ENCODE measurements around the gene GIT2. TPM values are rescaled to one million over a fixed set of nuclear protein-coding genes. Genes with fewer than 3 reads are reported as not detected.

The GIT2 gene
- total and polyA plus RNA-seq, 2 of the 8 experiments (the other 6 are each of a cell fraction or from before 2014, with no cell fraction given): 9.6 to 20.7 TPM

- H3K27me3 ChIP-seq (replicated peaks in 1 of 4; ENCODE audit: control insufficient read depth in 3 of 4, extremely low read depth in 1 of 4, insufficient read depth in 3 of 4, low read length in 3 of 4): no peaks in the 10 kb centered on the region
- H2BK15ac ChIP-seq (ENCODE audit: low read length): no peak overlapping the region
- no peak overlapping the region for H2BK20ac ChIP-seq (ENCODE audit: low read length)
- H3K56ac ChIP-seq (replicated peaks; ENCODE audit: insufficient read length, low read depth, low read length): no peak overlapping the region
- no peak overlapping the region for H3K23ac ChIP-seq (ENCODE audit: insufficient read length)
- no peak overlapping the region for H4K91ac ChIP-seq (replicated peaks; ENCODE audit: insufficient read length, low read length)
- no peak for DNase-seq (ENCODE audit: low read depth in 1 of 2, low spot score in 2 of 2)
- no peak overlapping the region for H2AK5ac ChIP-seq (ENCODE audit: low read depth, low read length)
- no peak overlapping the region for H3K4me2 ChIP-seq (ENCODE audit: insufficient read depth in 1 of 2, low read depth in 2 of 2, low read length in 2 of 2)
- H4K20me1 ChIP-seq (replicated peaks in 1 of 2; ENCODE audit: control insufficient read depth in 1 of 2, insufficient read depth in 2 of 2, low read length in 2 of 2): no peaks in the 10 kb centered on the region
- peaks cover 0 to 3% of the 10 kb centered on the region in 2 experiments; a peak in 1 of 4 replicates for H3K9me3 ChIP-seq (ENCODE audit: insufficient read depth in 2 of 2, low read depth in 1 of 2, low read length in 1 of 2)
- H3K4me3 ChIP-seq (ENCODE audit: extremely low read depth in 1 of 4, insufficient read depth in 2 of 4, low read depth in 3 of 4, low read length in 4 of 4): no peak overlapping the region
- H3K14ac ChIP-seq (ENCODE audit: insufficient read length): no peak overlapping the region
- ChIA-PET POLR2A (ENCODE audit: partially characterized antibody) (no interaction called here), CTCF (ENCODE audit: partially characterized antibody) (interaction anchor here (1.0 to 9.1 kb wide), 2 partner anchors 14 to 63 kb away, joined by 6 to 114 read pairs; no protein-coding TSS in a partner anchor)
- no peak overlapping the region for H4K5ac ChIP-seq (ENCODE audit: insufficient read length, low read depth, low read length)
- H3K4ac ChIP-seq (replicated peaks; ENCODE audit: insufficient read length, low read depth, low read length): no peak overlapping the region
- H3K79me1 ChIP-seq (ENCODE audit: low read depth, low read length): no peaks in the 10 kb centered on the region
- no peak overlapping the region for H2BK12ac ChIP-seq (ENCODE audit: low read depth, low read length)
- no peaks in the 10 kb centered on the region for H3K36me3 ChIP-seq (ENCODE audit: control insufficient read depth in 2 of 4, insufficient read depth in 4 of 4, low read length in 3 of 4)
- H3K79me2 ChIP-seq (ENCODE audit: control insufficient read depth in 1 of 2, insufficient read depth in 2 of 2, low read length in 2 of 2): no peaks in the 10 kb centered on the region
- H4K8ac ChIP-seq (ENCODE audit: extremely low read depth, insufficient read depth, low read length): no peak overlapping the region
- peak overlapping the region; percentile 22; the same call in 1 of the 2 replicates for H2BK5ac ChIP-seq (ENCODE audit: low read depth, low read length)
- no peak overlapping the region for H3K9ac ChIP-seq (replicated peaks in 1 of 4; ENCODE audit: extremely low read depth in 1 of 4, low read depth in 3 of 4, low read length in 3 of 4)
- no peak for FAIRE-seq
- H3K27ac ChIP-seq (ENCODE audit: low read depth, low read length): no peak overlapping the region
- WGBS, 2 experiments (ENCODE audit: extremely low coverage in 1 of 2, insufficient coverage in 1 of 2, insufficient read length in 1 of 2, insufficient replicate concordance in 2 of 2, low coverage in 1 of 2, low lambda C conversion rate in 2 of 2, missing lambda C conversion rate in 1 of 2): 90% methylated on average over 4 of the region's 4 CpGs; no CpG with 5 or more reads in 1 of the 2 experiments
- H3K18ac ChIP-seq (ENCODE audit: extremely low read depth, low read length): no peak overlapping the region
- no peaks in the 10 kb centered on the region for H3K23me2 ChIP-seq (ENCODE audit: low read depth, low read length)
- no peak overlapping the region for H2AFZ ChIP-seq (ENCODE audit: low read length)
- H2BK120ac ChIP-seq (replicated peaks; ENCODE audit: low read depth, low read length): no peak overlapping the region
- H3K4me1 ChIP-seq (replicated peaks in 1 of 4; ENCODE audit: control insufficient read depth in 3 of 4, insufficient read depth in 4 of 4, low read length in 3 of 4): peaks cover 0 to 3% (median 0%) of the 10 kb centered on the region in 4 experiments; a peak in 1 of 7 replicates
- TF ChIP-seq CBX5 (IDR thresholded peaks at IDR 0.05; ENCODE audit: low read depth, low read length) (no peak), EZH2 (IDR thresholded peaks at IDR 0.05; ENCODE audit: low read depth, low read length, severe bottlenecking) (no peak), CHD2 (IDR thresholded peaks at IDR 0.05; ENCODE audit: low read length) (no peak), GABPA (IDR thresholded peaks at IDR 0.05; ENCODE audit: borderline replicate concordance, insufficient read depth, low read length) (no peak), EGR1 (IDR thresholded peaks at IDR 0.05; ENCODE audit: borderline replicate concordance, low read depth, low read length) (no peak), KDM5A (IDR thresholded peaks at IDR 0.05; ENCODE audit: low read length) (no peak), ATF3 (IDR thresholded peaks at IDR 0.05; ENCODE audit: insufficient read depth, low read depth, low read length) (no peak), POLR2AphosphoS5 (IDR thresholded peaks at IDR 0.05; ENCODE audit: low read depth, low read length) (no peak)
Observed at GRCh38 chr12:109916045-109916444, 80.1 kb downstream of the GIT2 start.
